K562 (cell line): Measurements from ENCODE around the gene GGNBP2.

Experiments
- EP300 ChIP-seq: IDR thresholded peaks from 2 replicates; pipeline ENCODE4 v1.6.1; 2012; ENCODE audit warnings: low read length, improper control_type of control experiment
- EZH2 ChIP-seq: IDR thresholded peaks from 2 replicates; pipeline ENCODE4 v1.6.1; 2012; ENCODE audit warnings: low read depth, mild to moderate bottlenecking, inconsistent platforms, low read length, borderline replicate concordance
- POLR2AphosphoS5 ChIP-seq: IDR thresholded peaks from 2 replicates; pipeline ENCODE4 v1.6.1; 2011; ENCODE audit warnings: mild to moderate bottlenecking, low read depth, low read length, moderate library complexity; ENCODE audit not compliant: control insufficient read depth, insufficient read depth
- POLR3G ChIP-seq: IDR thresholded peaks from 2 replicates; pipeline ENCODE4 v1.6.1; 2011; ENCODE audit not compliant: insufficient read length, insufficient replicate concordance; ENCODE audit errors: extremely low read depth
- RAD21 ChIP-seq, 2 experiments: fragments of 250-450 bp in 1 of 2; fragments of 450-650 bp in 1 of 2; sonication (Bioruptor Pico) in 1 of 2; formaldehyde crosslinking in 1 of 2; IDR thresholded peaks in 1 of 2; conservative IDR thresholded peaks in 1 of 2; 2 replicates each; pipeline versions ENCODE4 v1.4.0 to v1.8.0; 2020 to 2022; ENCODE audit warnings: mild to moderate bottlenecking in 2 of 2, moderate library complexity in 1 of 2
- TAF1 ChIP-seq: IDR thresholded peaks from 2 replicates; pipeline ENCODE4 v1.6.1; 2011; ENCODE audit warnings: mild to moderate bottlenecking, low read length, moderate library complexity; ENCODE audit not compliant: insufficient read depth, control insufficient read depth, severe bottlenecking; ENCODE audit errors: extremely low read depth
- XRCC4 ChIP-seq: IDR thresholded peaks from one replicate; pipeline ENCODE4 v1.6.1; 2011; ENCODE audit not compliant: insufficient read depth, insufficient read length; ENCODE audit errors: extremely low read depth
- ZKSCAN1 ChIP-seq: fragments of 150-350 bp; IDR thresholded peaks from 2 replicates; pipeline ENCODE4 v1.6.1; 2016; ENCODE audit warnings: low read depth, low read length
- ZNF354B ChIP-seq: fragments of 250-450 bp; sonication (Bioruptor Pico); IDR thresholded peaks from 2 replicates; pipeline ENCODE4 v1.4.0; 2020
- ZNF780A ChIP-seq: fragments of 250-450 bp; sonication (Bioruptor Pico); IDR thresholded peaks from 2 replicates; pipeline ENCODE4 v1.5.0; 2021; ENCODE audit warnings: mild to moderate bottlenecking
- TF ChIP-seq, protein P1 (sequence below), 2 experiments: fragments of 450-650 bp; formaldehyde crosslinking in 1 of 2; IDR thresholded peaks; 2 replicates each; pipeline versions ENCODE4 v1.4.0 to v1.6.1; 2014 to 2020; ENCODE audit warnings: mild to moderate bottlenecking in 2 of 2, borderline replicate concordance in 1 of 2, low read depth in 1 of 2
- TF ChIP-seq, protein P2 (sequence below): sonication (generic); formaldehyde crosslinking; IDR thresholded peaks from 2 replicates; pipeline ENCODE4 v1.8.0; 2022; ENCODE audit warnings: mild to moderate bottlenecking, missing genetic modification reagents
- TF ChIP-seq, protein P3 (sequence below), 3 experiments: IDR thresholded peaks in 2 of 3; conservative IDR thresholded peaks in 1 of 3; 2 replicates each; pipeline ENCODE4 v1.5.1; 2011 to 2012; ENCODE audit warnings: low read length in 3 of 3, mild to moderate bottlenecking in 3 of 3, control low read depth in 2 of 3, improper control_type of control experiment in 1 of 3, inconsistent platforms in 1 of 3, low read depth in 1 of 3, mixed read lengths in 1 of 3, moderate library complexity in 1 of 3; ENCODE audit not compliant: insufficient read depth in 2 of 3
- TF ChIP-seq, protein P4 (sequence below): sonication (generic); formaldehyde crosslinking; IDR thresholded peaks from 2 replicates; pipeline ENCODE4 v1.8.0; 2023; ENCODE audit warnings: mild to moderate bottlenecking, missing genetic modification reagents

DNA sequence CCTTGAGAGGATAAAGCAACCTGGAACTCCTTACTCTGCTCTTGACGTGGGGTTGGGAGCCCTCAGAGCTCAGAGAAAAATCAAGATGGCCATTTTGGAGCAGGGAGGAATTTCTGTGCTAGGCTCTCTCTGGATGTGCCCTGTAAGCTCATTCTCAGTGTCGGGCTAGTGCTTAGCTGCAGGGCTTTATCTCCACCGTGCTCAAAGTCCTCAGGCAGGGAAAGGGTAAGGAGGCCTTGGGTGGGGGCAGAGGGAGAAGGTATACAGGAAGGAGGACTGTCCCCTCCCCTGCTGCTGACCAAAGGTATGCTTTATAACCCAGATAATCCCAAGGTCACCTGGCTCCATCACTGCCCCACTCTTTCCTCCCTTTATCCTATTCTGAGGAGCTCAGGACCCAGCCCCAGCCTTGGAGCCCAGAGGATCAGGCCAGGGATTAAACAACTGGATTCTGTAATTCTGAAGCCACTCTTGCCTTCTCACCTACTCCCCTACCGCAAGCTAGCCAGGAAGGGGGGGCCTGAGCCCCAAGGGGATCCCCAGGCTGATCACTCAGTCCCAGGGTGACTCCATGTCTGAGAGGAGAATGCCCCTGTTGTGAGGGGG, 48.1 kb downstream of the GGNBP2 start:
- no peak for TF ChIP-seq EZH2
- TF ChIP-seq ZKSCAN1: no peak
- no peak for TF ChIP-seq POLR2AphosphoS5
- TF ChIP-seq XRCC4: no peak
- no peak for TF ChIP-seq POLR3G
- TF ChIP-seq, protein P1, sequence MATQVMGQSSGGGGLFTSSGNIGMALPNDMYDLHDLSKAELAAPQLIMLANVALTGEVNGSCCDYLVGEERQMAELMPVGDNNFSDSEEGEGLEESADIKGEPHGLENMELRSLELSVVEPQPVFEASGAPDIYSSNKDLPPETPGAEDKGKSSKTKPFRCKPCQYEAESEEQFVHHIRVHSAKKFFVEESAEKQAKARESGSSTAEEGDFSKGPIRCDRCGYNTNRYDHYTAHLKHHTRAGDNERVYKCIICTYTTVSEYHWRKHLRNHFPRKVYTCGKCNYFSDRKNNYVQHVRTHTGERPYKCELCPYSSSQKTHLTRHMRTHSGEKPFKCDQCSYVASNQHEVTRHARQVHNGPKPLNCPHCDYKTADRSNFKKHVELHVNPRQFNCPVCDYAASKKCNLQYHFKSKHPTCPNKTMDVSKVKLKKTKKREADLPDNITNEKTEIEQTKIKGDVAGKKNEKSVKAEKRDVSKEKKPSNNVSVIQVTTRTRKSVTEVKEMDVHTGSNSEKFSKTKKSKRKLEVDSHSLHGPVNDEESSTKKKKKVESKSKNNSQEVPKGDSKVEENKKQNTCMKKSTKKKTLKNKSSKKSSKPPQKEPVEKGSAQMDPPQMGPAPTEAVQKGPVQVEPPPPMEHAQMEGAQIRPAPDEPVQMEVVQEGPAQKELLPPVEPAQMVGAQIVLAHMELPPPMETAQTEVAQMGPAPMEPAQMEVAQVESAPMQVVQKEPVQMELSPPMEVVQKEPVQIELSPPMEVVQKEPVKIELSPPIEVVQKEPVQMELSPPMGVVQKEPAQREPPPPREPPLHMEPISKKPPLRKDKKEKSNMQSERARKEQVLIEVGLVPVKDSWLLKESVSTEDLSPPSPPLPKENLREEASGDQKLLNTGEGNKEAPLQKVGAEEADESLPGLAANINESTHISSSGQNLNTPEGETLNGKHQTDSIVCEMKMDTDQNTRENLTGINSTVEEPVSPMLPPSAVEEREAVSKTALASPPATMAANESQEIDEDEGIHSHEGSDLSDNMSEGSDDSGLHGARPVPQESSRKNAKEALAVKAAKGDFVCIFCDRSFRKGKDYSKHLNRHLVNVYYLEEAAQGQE (IDR thresholded peaks at IDR 0.05; ENCODE audit: borderline replicate concordance): no peak
- TF ChIP-seq, protein P1 (CRISPR knock-in tag; IDR thresholded peaks at IDR 0.05; ENCODE audit: low read depth): no peak
- TF ChIP-seq TAF1: no peak
- TF ChIP-seq, protein P2, sequence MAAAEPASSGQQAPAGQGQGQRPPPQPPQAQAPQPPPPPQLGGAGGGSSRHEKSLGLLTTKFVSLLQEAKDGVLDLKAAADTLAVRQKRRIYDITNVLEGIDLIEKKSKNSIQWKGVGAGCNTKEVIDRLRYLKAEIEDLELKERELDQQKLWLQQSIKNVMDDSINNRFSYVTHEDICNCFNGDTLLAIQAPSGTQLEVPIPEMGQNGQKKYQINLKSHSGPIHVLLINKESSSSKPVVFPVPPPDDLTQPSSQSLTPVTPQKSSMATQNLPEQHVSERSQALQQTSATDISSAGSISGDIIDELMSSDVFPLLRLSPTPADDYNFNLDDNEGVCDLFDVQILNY: no peak
- TF ChIP-seq ZNF780A (CRISPR knock-in tag): no peak
- TF ChIP-seq, protein P3, sequence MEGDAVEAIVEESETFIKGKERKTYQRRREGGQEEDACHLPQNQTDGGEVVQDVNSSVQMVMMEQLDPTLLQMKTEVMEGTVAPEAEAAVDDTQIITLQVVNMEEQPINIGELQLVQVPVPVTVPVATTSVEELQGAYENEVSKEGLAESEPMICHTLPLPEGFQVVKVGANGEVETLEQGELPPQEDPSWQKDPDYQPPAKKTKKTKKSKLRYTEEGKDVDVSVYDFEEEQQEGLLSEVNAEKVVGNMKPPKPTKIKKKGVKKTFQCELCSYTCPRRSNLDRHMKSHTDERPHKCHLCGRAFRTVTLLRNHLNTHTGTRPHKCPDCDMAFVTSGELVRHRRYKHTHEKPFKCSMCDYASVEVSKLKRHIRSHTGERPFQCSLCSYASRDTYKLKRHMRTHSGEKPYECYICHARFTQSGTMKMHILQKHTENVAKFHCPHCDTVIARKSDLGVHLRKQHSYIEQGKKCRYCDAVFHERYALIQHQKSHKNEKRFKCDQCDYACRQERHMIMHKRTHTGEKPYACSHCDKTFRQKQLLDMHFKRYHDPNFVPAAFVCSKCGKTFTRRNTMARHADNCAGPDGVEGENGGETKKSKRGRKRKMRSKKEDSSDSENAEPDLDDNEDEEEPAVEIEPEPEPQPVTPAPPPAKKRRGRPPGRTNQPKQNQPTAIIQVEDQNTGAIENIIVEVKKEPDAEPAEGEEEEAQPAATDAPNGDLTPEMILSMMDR (IDR thresholded peaks at IDR 0.05 in 2 of 3, conservative IDR thresholded peaks at IDR 0.05 in 1 of 3; ENCODE audit: insufficient read depth in 2 of 3, low read depth in 1 of 3, low read length in 3 of 3): no peak
- no peak for TF ChIP-seq EP300
- TF ChIP-seq, protein P4, sequence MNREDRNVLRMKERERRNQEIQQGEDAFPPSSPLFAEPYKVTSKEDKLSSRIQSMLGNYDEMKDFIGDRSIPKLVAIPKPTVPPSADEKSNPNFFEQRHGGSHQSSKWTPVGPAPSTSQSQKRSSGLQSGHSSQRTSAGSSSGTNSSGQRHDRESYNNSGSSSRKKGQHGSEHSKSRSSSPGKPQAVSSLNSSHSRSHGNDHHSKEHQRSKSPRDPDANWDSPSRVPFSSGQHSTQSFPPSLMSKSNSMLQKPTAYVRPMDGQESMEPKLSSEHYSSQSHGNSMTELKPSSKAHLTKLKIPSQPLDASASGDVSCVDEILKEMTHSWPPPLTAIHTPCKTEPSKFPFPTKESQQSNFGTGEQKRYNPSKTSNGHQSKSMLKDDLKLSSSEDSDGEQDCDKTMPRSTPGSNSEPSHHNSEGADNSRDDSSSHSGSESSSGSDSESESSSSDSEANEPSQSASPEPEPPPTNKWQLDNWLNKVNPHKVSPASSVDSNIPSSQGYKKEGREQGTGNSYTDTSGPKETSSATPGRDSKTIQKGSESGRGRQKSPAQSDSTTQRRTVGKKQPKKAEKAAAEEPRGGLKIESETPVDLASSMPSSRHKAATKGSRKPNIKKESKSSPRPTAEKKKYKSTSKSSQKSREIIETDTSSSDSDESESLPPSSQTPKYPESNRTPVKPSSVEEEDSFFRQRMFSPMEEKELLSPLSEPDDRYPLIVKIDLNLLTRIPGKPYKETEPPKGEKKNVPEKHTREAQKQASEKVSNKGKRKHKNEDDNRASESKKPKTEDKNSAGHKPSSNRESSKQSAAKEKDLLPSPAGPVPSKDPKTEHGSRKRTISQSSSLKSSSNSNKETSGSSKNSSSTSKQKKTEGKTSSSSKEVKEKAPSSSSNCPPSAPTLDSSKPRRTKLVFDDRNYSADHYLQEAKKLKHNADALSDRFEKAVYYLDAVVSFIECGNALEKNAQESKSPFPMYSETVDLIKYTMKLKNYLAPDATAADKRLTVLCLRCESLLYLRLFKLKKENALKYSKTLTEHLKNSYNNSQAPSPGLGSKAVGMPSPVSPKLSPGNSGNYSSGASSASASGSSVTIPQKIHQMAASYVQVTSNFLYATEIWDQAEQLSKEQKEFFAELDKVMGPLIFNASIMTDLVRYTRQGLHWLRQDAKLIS: no peak
- TF ChIP-seq RAD21 (CRISPR knock-in tag; conservative IDR thresholded peaks at IDR 0.05 in 1 of 2, IDR thresholded peaks at IDR 0.05 in 1 of 2): no peak
- TF ChIP-seq ZNF354B (CRISPR knock-in tag): no peak
